CD4-positive, alpha-beta T cell treated with Interferon gamma for 1 hour (primary cell): ENCODE data around the gene CEACAM20.
"Not testable (repeated sequence)": the region's sequence is repeated elsewhere in the genome, so short reads cannot be mapped to it uniquely, and the experiment has no call there.

Source experiments
- DNase-seq: peaks from one replicate; pipeline ENCODE4 v3.0.0-alpha.2; 2020

The CEACAM20 gene

DNA sequence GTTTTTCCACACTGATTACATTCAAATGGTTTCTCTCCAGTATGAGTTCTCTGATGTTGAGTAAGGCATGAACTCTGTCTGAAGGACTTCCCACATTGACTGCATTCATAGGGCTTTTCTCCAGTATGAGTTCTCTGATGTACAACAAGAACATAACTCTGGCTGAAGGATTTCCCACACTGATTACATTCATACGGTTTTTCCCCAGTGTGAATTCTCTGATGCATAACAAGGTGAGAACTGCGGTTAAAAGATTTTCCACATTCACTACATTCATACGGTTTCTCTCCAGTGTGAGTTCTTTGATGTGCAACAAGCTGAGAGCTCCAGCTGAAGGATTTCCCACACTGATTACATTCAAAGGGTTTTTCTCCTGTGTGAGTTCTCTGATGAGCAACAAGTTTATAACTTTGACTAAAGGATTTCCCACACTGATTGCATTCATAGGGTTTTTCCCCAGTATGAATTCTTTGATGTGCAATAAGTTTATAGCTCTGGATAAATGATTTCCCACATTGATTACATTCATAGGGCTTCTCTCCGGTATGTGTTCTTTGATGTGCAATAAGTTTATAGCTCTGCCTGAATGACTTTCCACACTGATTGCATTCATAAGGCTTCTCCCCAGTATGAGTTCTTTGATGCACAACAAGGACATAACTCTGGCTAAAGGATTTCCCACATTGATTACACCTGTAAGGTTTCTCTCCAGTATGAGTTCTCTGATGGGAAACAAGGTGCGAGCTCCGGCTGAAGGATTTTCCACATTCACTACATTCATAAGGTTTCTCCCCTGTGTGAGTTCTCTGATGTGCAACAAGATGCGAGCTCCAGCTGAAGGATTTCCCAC is 52.7 kb downstream of the CEACAM20 start:
- no peak for DNase-seq

- DNase-seq: not testable (repeated sequence)
Observed at GRCh38 chr19:44468730-44469129, 60.7 kb downstream of the CEACAM20 start.

- DNase-seq: not testable (repeated sequence)
Observed at GRCh38 chr19:44462600-44463286, 66.7 kb downstream of the CEACAM20 start.
